ENCODE data around the gene SLC7A4.

SLC7A4 gene

DNA sequence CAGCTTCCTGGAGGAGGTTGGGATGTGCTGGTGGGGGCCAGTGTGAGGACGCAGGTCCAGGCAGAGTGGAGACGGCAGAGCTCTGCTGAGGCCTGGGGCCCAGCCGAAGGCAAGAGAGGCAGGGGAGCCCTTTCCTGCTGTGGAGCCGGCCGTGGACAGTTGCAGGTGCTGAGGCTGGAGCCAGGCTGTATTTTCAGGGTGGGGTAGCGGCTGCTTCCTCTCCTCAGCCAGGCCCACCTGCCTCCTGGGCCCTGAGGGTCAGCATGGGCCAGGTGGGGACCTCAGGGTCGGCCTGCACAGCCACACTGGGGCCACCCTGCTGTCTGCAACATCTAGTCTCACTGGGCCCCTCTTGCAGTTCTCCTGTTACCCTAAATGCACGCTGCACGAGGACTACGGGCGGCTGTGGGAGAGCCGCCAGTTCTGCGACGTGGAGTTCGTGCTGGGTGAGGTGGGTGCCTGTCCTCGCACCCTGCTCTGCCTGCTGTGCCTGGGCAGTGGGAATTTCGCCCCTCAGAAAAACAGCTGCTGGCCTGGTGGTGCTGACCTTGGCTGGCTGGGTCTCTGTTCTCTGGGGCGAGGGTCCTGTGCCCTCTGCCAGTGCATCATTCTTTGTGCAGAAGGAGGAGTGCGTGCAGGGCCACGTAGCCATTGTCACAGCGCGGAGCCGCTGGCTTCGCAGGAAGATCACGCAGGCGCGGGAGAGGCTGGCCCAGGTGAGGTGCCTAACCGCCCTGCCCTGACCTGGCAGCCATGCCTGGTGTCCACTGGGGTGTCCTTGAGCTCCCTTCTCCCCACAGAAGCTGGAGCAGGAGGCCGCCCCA, 38.8 kb downstream of the SLC7A4 start:
- no peak overlapping the region for H3K27ac ChIP-seq
- peaks cover 37 to 91% (median 83%) of the 10 kb centered on the region in 11 experiments for H3K36me3 ChIP-seq
- H3K4me2 ChIP-seq = no peak overlapping the region
- no peaks in the 10 kb centered on the region for H3K9me3 ChIP-seq (replicated peaks in 1 of 11)
- TF ChIP-seq Cebpa-rat (IDR thresholded peaks at IDR 0.05) = no peak
- H3K9ac ChIP-seq = no peak overlapping the region
- peaks cover 10 to 24% (median 17%) of the 10 kb centered on the region in 10 experiments for H3K4me1 ChIP-seq
- H3K27me3 ChIP-seq = no peaks in the 10 kb centered on the region
- H3K4me3 ChIP-seq = no peak overlapping the region
- H4K20me1 ChIP-seq = peaks cover 0 to 98% (median 31%) of the 10 kb centered on the region in 11 experiments; a peak in 16 of 22 replicates

DNA sequence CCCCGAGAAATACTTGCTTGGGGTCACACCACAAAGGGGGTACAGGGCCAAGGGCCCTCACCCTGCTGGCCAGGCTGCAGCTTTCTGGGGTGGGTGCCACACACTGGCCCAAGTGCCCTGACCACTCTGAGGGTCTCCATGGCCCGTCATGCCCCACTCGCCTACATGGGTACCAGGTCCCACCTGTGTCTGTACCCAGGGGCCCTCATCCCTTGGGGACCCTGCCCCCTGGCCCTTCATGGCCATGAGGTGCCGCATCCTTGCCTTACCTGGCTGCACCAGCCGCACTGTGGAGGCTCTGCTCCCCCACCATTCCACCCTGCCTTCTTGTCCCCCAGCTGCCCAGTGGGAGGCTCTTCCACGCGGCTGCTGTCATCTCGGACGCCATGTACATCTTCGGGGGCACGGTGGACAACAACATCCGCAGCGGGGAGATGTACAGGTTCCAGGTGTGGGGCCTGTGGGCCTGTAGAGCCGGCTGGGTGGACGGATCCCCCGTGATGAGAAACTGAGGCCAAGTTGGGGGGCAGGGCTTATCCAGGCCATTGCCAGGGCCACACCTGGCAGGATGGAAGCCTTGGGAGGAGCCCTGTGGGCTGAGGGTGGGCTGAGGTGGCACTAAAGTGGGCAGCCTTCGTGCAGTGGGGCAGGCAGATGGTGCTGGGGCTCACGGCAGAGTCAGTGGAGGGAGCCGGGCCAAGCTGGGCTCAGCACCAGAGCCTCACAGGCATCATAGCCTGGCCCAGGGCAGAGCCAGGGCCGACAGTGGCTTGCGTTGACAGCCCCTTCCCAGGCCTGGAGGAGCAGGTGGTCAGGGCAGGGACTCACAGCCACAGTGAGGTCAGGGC, 39.7 kb downstream of the SLC7A4 start:
- H3K4me1 ChIP-seq = peaks cover 12 to 21% (median 19%) of the 10 kb centered on the region in 10 experiments
- H3K4me2 ChIP-seq = no peak overlapping the region
- H3K4me3 ChIP-seq = no peak overlapping the region
- no peak for TF ChIP-seq Cebpa-rat (IDR thresholded peaks at IDR 0.05)
- no peak overlapping the region for H3K9ac ChIP-seq
- H4K20me1 ChIP-seq = peaks cover 0 to 98% (median 22%) of the 10 kb centered on the region in 11 experiments; a peak in 14 of 22 replicates
- no peak overlapping the region for H3K27ac ChIP-seq
- peaks cover 37 to 91% (median 83%) of the 10 kb centered on the region in 11 experiments for H3K36me3 ChIP-seq
- H3K27me3 ChIP-seq = no peaks in the 10 kb centered on the region
- H3K9me3 ChIP-seq (replicated peaks in 1 of 11) = no peaks in the 10 kb centered on the region

DNA sequence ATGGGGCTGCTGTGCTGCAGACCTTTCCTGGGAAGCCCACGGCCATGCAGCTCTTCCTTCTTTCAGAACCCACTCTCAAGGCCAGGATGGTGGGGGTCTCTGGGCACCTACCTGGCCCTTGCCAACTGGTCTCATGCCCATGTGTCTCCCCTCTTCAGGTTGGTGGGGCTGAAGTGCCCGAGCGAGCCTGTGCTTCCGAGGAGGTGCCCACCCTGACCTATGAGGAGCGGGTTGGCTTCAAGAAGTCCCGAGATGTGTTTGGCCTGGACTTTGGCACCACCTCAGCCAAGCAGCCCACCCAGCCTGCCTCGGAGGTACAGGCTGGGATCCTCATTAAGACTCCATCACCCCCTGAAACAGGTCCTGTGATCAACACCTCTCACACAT, 40.3 kb downstream of the SLC7A4 start:
- no peaks in the 10 kb centered on the region for H3K9me3 ChIP-seq (replicated peaks in 1 of 11)
- H3K27ac ChIP-seq = no peak overlapping the region
- no peak for TF ChIP-seq Cebpa-rat (IDR thresholded peaks at IDR 0.05)
- no peaks in the 10 kb centered on the region for H3K27me3 ChIP-seq
- no peak overlapping the region for H3K4me3 ChIP-seq
- no peak overlapping the region for H3K4me2 ChIP-seq
- no peak overlapping the region for H3K9ac ChIP-seq
- H3K4me1 ChIP-seq = peaks cover 12 to 21% (median 19%) of the 10 kb centered on the region in 10 experiments
- peaks cover 0 to 96% (median 17%) of the 10 kb centered on the region in 11 experiments; a peak in 14 of 22 replicates for H4K20me1 ChIP-seq
- peaks cover 39 to 91% (median 83%) of the 10 kb centered on the region in 11 experiments for H3K36me3 ChIP-seq

DNA sequence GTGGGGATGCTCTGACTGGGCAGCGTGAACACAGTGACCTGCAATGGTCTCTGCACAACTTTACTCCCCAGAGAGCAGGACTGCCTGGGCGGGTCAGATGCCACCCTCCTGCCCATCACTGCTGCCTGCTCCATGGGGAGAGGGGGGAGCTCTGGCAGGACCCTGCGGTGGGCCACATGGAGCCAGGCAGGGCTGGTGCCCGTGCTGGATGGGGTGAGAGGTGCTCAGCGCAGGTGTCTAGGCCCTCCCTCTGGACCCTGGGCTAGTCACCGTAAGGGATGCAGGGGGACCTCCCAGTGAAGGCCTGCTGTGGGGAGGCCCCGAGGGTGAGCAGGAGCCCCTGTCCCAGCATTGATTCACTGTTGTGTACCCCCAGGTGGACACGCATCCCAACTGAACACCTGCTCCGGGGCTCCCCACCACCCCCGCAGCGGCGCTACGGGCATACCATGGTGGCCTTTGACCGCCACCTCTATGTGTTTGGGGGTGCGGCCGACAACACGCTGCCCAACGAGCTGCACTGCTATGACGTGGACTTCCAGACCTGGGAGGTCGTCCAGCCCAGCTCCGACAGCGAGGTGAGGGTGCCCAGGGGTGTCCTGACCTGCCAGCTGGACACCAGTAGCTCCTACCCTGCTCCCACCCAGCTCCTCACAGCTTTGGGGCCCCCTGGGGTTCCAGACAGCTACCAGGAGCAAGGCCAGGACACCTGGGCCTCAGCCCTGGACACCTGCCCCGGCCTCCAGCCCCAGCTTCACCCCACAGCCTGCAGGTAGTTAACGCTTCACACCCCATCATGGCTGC, 40.9 kb downstream of the SLC7A4 start:
- Histone ChIP-seq H3K36me3 (peaks cover 45 to 91% (median 83%) of the 10 kb centered on the region in 11 experiments), H3K27me3 (no peaks in the 10 kb centered on the region), H3K9ac (peak overlapping the region in 2 of 11 experiments; percentile 1 to 5; a peak in 1 of 22 replicates), H3K9me3 (replicated peaks in 1 of 11) (no peaks in the 10 kb centered on the region), H3K4me3 (no peak overlapping the region), H3K4me1 (peaks cover 12 to 21% (median 19%) of the 10 kb centered on the region in 10 experiments), H3K27ac (no peak overlapping the region), H4K20me1 (peaks cover 0 to 90% (median 14%) of the 10 kb centered on the region in 11 experiments; a peak in 12 of 22 replicates), H3K4me2 (no peak overlapping the region)
- no peak for TF ChIP-seq Cebpa-rat (IDR thresholded peaks at IDR 0.05)

DNA sequence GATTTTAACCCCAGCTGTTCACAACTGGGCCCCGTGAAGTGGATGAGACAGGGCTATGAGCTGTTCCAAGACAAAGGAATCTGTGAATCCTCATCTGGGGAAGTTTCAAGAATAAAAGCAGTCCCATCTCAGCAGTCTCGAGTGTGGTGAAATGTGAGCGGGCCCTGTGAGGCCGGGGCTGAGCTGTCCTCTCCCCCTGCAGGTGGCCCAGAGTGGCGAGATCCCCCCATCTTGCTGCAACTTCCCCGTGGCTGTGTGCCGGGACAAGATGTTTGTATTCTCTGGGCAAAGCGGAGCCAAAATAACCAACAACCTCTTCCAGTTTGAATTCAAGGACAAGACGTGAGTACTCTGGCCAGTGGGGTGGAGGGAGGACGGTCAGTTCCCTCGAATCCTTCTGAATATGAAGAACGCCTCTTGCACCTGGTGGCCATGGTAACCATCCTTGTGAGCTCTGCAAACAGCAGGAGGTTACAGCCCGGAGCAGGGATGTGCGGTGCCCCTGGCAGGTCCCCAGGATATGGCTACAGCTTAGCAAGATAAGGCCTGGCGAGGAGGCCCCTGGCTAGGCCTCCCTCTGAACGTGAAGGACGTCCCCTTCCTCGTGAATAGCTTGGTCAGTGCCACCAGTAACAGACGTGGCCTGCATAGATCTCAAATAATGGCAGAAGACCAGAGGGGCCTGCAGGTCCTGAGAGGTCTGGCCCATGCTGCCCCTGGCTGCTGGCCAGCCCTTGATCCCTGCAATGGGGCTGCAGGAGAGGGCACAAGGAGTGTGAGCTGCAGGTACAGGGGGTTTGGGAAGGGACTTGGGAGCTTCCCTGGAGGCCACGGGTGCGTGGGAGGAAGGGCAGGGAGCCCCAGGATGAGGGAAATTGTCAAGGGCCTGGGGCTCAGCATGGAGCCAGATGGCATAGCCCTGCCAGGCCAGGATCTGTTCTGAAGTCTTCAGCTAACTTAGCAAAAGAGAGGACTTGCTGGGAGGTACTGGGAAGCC, 41.9 kb downstream of the SLC7A4 start:
- Histone ChIP-seq H3K9ac (peak overlapping the region in 9 of 11 experiments; percentile 15 to 50 (median 44); a peak in 8 of 22 replicates), H3K4me1 (peaks cover 12 to 21% (median 19%) of the 10 kb centered on the region in 10 experiments), H3K27ac (peak overlapping the region in 2 of 11 experiments; percentile 13 to 16; a peak in 2 of 22 replicates), H3K9me3 (replicated peaks in 1 of 11) (no peaks in the 10 kb centered on the region), H3K4me2 (peak overlapping the region in 9 of 11 experiments; percentile 54 to 70 (median 62); a peak in 13 of 22 replicates), H3K4me3 (no peak overlapping the region), H3K27me3 (no peaks in the 10 kb centered on the region), H4K20me1 (peaks cover 0 to 86% (median 16%) of the 10 kb centered on the region in 11 experiments; a peak in 11 of 22 replicates), H3K36me3 (peaks cover 52 to 90% (median 80%) of the 10 kb centered on the region in 11 experiments)
- TF ChIP-seq Cebpa-rat (IDR thresholded peaks at IDR 0.05) = no peak

DNA sequence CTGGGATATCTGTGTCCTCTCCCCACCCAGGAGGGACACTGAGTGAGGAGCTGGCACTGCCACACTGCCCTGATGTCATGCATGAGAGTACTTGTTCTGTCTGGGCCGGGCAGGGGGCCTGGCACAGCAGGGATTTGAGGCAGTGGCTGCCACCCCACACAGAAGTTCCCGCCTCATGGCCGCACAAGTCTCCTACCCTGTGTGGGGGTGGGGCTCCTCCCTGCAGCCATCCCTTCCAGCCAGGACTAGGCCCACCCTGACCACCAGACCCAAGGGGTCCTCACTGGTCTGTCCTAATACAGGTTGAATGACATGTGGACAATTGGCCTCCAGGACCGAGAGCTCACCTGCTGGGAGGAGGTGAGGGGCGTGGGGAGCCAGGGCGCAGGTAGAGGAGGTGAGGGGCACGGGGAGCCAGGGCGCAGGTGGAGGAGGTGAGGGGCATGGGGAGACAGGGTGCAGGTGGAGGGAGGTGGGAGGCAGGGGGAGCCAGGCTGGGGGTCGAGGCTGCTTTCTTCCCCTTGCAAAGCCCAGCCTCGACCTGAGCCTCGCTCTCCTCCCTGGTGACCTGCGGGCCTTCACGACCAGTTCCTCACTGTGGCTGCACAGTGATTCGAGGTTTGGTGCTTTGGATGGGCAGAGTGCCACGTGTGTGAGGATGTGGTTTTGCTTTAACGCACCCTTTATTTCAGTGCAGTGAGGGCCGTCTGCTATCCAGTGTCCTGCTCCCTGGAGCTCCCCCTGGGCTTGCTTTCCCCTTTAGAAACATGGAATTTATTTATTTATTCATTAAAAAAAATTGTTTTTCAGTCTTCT, 42.8 kb downstream of the SLC7A4 start:
- no peaks in the 10 kb centered on the region for H3K9me3 ChIP-seq (replicated peaks in 1 of 11)
- H3K4me3 ChIP-seq = no peak overlapping the region
- H4K20me1 ChIP-seq = peaks cover 0 to 79% (median 16%) of the 10 kb centered on the region in 11 experiments; a peak in 11 of 22 replicates
- no peaks in the 10 kb centered on the region for H3K27me3 ChIP-seq
- H3K4me2 ChIP-seq = peak overlapping the region in 10 of 11 experiments; percentile 31 to 70 (median 60); a peak in 19 of 22 replicates
- peak overlapping the region in 2 of 11 experiments; percentile 13 to 16; a peak in 3 of 22 replicates for H3K27ac ChIP-seq
- H3K9ac ChIP-seq = peak overlapping the region; percentile 2 to 62 (median 44); a peak in 13 of 22 replicates
- peaks cover 12 to 21% (median 19%) of the 10 kb centered on the region in 10 experiments for H3K4me1 ChIP-seq
- no peak for TF ChIP-seq Cebpa-rat (IDR thresholded peaks at IDR 0.05)
- H3K36me3 ChIP-seq = peaks cover 57 to 91% (median 82%) of the 10 kb centered on the region in 11 experiments
